HFFc6 (cell line): ENCODE results near the gene NQO2. TPM values are rescaled to one million over a fixed set of nuclear protein-coding genes. Genes with fewer than 3 reads are reported as not detected.
A peak's percentile ranks its signal among the peaks of the same experiment; 100 is the strongest.
"Not testable (repeated sequence)": the region's sequence is repeated elsewhere in the genome, so short reads cannot be mapped to it uniquely, and the experiment has no call there.

Source experiments
- DNase-seq: peaks from one replicate; pipeline ENCODE4 v3.0.0-alpha.2; 2018
- H3K27ac Mint-ChIP-seq: 2 replicates; pipeline ENCODE4 v1.8.0; 2020; ENCODE audit warnings: mild to moderate bottlenecking, mixed read lengths
- H3K27me3 Mint-ChIP-seq: 2 replicates; pipeline ENCODE4 v1.8.0; 2021; ENCODE audit warnings: mild to moderate bottlenecking, moderate library complexity, mixed read lengths; ENCODE audit not compliant: insufficient read depth
- H3K36me3 Mint-ChIP-seq: 2 replicates; pipeline ENCODE4 v1.8.0; 2021; ENCODE audit warnings: low read depth, mixed read lengths
- H3K4me1 Mint-ChIP-seq: 2 replicates; pipeline ENCODE4 v1.8.0; 2020; ENCODE audit warnings: low read depth, mixed read lengths
- H3K4me3 Mint-ChIP-seq: 2 replicates; pipeline ENCODE4 v1.8.0; 2020; ENCODE audit warnings: mild to moderate bottlenecking, moderate library complexity, mixed read lengths
- H3K9me3 Mint-ChIP-seq: 2 replicates; pipeline ENCODE4 v1.8.0; 2020; ENCODE audit warnings: mild to moderate bottlenecking, mixed read lengths
- total RNA-seq, 6 experiments: library from RNA; stranded (reverse); fragmentation: NEBNext Ultra II Directional; extraction: Animal tissue kit (Norgen Biotek cat#: 25700); gene quantifications; 2 replicates in 1 of 6; 3 replicates in 5 of 6; pipeline ENCODE4 v1.2.3, GENCODE V29; 2021
- TF ChIP-seq, protein P1 (sequence below): fragments of 200-600 bp; sonication (generic); IDR thresholded peaks from 2 replicates; pipeline ENCODE4 v1.5.0; 2021; ENCODE audit warnings: antibody characterized with exemption, mild to moderate bottlenecking

NQO2 gene
- total RNA-seq, 6 experiments from 2014 or later: 28.9 to 48.6 (median 43.6) TPM

DNA sequence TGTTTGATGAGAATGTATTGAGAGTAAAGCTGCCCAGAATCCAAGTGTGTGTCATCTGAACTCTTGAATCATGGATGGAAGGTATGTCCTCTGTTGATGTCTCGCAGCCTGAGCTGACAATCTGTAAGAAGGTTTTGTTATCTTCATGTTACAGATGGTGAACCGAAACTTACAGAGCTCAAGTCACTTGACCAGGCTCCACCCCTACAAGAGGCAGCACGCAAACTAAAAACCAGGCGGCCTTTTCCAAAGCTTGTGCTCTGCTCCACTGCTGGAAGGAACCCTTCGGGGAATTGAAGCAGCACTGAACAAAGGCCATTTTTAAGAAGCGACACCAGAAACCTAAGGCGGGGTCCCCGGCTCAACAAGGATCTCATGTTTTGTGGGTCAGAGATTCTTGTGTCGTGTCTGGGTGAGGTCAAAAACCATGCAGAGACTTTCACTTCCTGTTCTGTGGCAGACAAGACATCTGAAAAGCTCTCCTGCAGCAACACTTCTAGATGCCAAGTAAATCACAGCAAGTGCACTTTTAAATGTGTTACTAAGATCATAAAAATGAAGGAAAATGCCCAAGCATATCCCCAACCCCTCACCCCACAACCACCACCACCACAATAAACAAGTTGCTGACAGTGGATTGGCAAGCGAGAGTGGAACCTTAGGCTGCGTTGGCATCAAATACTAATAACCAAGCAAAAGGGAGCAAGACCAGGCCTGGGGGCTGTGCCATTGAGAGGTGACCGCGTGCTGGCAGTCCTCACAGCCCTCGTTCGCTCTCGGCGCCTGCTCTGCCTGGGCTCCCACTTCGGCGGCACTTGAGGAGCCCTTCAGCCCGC is 27.3 kb downstream of the NQO2 start:
- Mint-ChIP-seq H3K27ac (no peak overlapping the region; the same call in 1 of the 2 replicates), H3K4me1 (peaks cover 36% of the 10 kb centered on the region), H3K27me3 (peaks cover 6% of the 10 kb centered on the region; the same call in 1 of the 2 replicates), H3K36me3 (peaks cover 20% of the 10 kb centered on the region), H3K9me3 (peaks cover 8% of the 10 kb centered on the region), H3K4me3 (no peak overlapping the region)
- DNase-seq: no peak
- TF ChIP-seq, protein P1, sequence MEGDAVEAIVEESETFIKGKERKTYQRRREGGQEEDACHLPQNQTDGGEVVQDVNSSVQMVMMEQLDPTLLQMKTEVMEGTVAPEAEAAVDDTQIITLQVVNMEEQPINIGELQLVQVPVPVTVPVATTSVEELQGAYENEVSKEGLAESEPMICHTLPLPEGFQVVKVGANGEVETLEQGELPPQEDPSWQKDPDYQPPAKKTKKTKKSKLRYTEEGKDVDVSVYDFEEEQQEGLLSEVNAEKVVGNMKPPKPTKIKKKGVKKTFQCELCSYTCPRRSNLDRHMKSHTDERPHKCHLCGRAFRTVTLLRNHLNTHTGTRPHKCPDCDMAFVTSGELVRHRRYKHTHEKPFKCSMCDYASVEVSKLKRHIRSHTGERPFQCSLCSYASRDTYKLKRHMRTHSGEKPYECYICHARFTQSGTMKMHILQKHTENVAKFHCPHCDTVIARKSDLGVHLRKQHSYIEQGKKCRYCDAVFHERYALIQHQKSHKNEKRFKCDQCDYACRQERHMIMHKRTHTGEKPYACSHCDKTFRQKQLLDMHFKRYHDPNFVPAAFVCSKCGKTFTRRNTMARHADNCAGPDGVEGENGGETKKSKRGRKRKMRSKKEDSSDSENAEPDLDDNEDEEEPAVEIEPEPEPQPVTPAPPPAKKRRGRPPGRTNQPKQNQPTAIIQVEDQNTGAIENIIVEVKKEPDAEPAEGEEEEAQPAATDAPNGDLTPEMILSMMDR: no peak

DNA sequence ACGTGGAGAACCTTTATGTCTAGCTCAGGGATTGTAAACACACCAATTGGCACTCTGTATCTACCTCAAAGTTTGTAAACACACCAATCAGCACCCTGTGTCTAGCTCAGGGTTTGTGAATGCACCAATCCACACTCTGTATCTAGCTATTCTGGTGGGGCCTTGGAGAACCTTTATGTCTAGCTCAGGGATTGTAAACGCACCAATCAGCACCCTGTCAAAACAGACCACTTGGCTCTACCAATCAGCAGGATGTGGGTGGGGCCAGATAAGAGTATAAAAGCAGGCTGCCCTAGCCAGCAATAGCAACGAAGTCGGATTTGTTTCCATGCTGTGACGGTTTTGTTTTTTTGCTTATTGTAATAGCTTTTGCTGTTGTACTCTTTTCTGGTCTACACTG is 28.5 kb downstream of the NQO2 start:
- H3K27me3 Mint-ChIP-seq, H3K9me3 Mint-ChIP-seq, H3K27ac Mint-ChIP-seq, DNase-seq, H3K4me3 Mint-ChIP-seq: not testable (repeated sequence)
- Mint-ChIP-seq H3K4me1 (peaks cover 41% of the 10 kb centered on the region), H3K36me3 (peaks cover 16% of the 10 kb centered on the region)

DNA sequence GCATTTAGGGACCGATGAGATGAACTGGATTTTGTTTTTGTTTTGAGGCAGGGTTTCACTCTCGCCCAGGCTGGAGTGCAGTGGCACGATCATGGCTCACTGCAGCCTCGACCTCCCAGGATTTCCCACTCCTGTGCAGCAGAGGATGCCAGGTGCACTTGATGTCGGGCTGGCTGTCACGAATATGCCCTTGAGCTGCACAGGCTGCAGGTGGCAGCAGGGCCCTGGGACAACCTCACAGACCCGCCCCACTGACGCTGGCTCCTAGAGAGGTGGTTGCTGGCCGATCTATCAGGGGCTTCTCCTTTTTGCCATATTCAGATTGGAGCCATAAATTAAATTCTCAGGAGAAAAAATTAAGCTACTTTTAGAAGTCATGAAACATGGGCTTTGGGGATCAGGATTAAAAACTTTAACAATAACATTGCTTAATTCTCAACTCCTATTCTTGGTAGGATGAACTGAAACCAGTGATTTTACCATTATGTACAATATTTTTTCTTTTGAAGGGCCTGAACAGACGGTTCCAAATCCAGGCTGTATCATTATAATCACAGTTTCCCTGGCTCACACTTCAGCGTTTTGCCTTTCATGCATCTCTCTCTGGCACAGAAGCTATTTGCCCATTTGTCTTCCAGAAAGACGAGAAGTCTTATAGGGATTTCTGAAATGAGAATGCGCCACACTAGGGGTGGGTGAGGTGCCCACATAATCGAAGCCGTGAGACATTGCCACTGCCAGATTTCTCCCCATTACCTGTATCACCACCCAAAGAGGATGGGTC is 32.4 kb downstream of the NQO2 start:
- Mint-ChIP-seq H3K9me3 (peaks cover 4% of the 10 kb centered on the region; the same call in 1 of the 2 replicates), H3K4me1 (peaks cover 14% of the 10 kb centered on the region; the same call in 1 of the 2 replicates), H3K36me3 (peaks cover 16% of the 10 kb centered on the region), H3K27me3 (peaks cover 17% of the 10 kb centered on the region), H3K4me3 (no peak overlapping the region), H3K27ac (no peak overlapping the region)
- TF ChIP-seq, protein P1: no peak
- no peak for DNase-seq

DNA sequence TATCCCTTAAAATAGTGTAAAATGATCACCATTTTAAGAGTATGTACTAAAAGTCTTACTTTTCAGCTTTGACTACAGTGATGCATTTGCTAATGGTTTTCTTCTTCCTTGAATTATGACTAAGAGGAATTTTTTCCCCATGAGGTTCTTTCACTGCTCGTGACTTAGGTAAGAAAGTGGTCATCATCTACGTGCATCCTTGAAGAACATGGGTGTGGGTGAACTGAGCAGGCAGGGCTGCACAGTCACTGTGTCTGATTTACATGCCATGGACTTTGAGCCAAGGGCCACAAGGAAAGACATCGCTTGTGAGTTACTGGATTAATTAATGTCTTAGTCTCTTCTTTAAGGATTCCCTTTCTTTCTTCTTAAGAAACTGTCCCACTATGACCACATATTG is 33.3 kb downstream of the NQO2 start:
- no peak overlapping the region for H3K27ac Mint-ChIP-seq
- peaks cover 4% of the 10 kb centered on the region; the same call in 1 of the 2 replicates for H3K9me3 Mint-ChIP-seq
- TF ChIP-seq, protein P1: no peak
- H3K4me3 Mint-ChIP-seq: no peak overlapping the region
- peaks cover 20% of the 10 kb centered on the region for H3K27me3 Mint-ChIP-seq
- H3K4me1 Mint-ChIP-seq: peaks cover 12% of the 10 kb centered on the region; the same call in 1 of the 2 replicates
- DNase-seq: peak; percentile 33
- peaks cover 13% of the 10 kb centered on the region for H3K36me3 Mint-ChIP-seq

GRCh38 chr6:3033652-3034051 is 34.0 kb downstream of the NQO2 start:
- TF ChIP-seq, protein P1: no peak
- no peak overlapping the region for H3K27ac Mint-ChIP-seq
- peaks cover 13% of the 10 kb centered on the region for H3K36me3 Mint-ChIP-seq
- peaks cover 20% of the 10 kb centered on the region for H3K27me3 Mint-ChIP-seq
- DNase-seq: no peak
- H3K4me1 Mint-ChIP-seq: peaks cover 12% of the 10 kb centered on the region; the same call in 1 of the 2 replicates
- H3K9me3 Mint-ChIP-seq: peaks cover 4% of the 10 kb centered on the region; the same call in 1 of the 2 replicates
- H3K4me3 Mint-ChIP-seq: no peak overlapping the region
